ENCODE results near the gene TMEM82. TPM values are rescaled to one million over a fixed set of nuclear protein-coding genes. Genes with fewer than 3 reads are reported as not detected.

The TMEM82 gene
- total and polyA plus RNA-seq, 5 experiments from 2014 or later, result not detected

DNA sequence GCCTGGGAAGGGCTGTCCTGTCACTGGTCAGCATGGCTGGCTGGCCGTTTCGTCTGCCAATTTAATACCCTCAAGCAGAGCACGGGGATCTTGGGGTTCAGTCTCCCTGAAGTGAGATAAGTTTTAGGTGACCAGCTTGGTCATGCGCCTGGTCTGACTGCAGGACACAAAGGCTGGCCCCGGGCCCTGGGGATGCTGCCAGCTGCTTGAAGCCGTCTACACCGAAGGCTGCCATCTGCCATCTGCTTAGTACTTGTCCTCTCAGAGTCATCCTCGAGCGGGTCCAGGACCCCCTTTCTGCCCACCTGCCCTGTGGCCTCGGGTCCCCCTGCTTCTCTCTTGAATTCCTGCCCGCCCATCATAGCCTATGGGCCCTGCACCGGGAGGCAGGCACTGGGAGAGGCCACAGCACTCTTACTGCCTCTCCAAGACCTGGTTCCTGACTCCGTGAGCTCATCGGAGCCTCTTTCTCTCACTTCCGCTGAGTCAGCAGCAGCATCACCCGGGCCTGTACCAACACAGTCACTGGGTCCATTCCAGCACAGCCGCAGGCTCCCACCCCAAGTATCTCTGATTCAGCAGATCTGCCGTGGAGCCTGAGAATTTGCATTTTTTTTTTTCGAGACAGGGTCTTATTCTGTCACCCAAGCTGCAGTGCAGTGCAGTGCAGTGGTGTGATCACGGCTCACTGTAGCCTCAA is 23.3 kb downstream of the TMEM82 start:
- Mint-ChIP-seq H3K27ac (no peak overlapping the region), H3K4me3 (no peak overlapping the region), H3K4me1 (no peaks in the 10 kb centered on the region), H3K27me3 (peaks cover 7 to 31% (median 22%) of the 10 kb centered on the region in 5 donors), H3K36me3 (no peaks in the 10 kb centered on the region), H3K9me3 (no peaks in the 10 kb centered on the region)
- ATAC-seq (no peak), DNase-seq (no peak)
- POLR2A ChIA-PET, result no interaction called here

DNA sequence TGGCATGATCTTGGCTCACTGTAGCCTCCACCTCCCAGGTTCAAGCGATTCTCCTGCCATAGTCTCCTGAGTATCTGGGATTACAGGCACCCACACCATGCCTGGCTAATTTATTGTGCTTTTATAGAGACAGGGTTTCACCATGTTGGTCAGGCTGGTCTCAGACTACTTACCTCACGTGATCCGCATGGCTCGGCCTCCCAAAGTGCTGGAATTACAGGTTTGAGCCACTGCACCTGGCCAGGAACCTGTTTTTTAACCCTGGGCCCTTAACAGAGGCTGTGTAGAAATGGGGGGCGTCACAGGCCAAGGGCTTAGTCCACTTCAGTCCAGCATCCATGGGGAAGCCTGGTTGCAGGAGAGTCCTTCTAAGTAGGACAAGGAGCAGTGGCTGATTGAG is 25.6 kb downstream of the TMEM82 start:
- no peak for DNase-seq
- Mint-ChIP-seq H3K27me3 (peaks cover 6 to 37% (median 17%) of the 10 kb centered on the region in 5 donors), H3K4me3 (no peak overlapping the region), H3K9me3 (no peaks in the 10 kb centered on the region), H3K27ac (no peak overlapping the region), H3K4me1 (no peaks in the 10 kb centered on the region), H3K36me3 (no peaks in the 10 kb centered on the region)
- POLR2A ChIA-PET, result no interaction called here
- no peak for ATAC-seq

DNA sequence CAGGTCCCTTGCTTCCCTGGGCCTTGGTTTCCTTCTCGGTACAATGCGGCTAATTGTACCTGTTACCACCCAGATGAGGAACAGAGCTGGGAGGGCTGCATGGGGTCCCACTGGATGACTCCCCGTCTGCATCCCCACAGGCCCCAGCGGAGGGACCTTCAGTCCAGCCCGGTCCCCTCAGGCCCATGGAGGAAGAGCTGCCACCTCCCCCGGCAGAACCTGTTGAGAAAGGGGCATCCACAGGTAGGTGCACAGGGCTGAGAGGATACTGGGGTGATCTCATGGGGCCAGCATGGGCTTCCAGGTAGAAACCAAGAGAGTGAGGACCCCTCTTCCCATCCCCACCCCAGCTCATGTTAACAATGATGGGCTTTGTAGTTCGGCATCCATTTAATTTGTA is 26.1 kb downstream of the TMEM82 start:
- ATAC-seq (no peak), DNase-seq (no peak)
- Mint-ChIP-seq H3K4me1 (no peaks in the 10 kb centered on the region), H3K4me3 (no peak overlapping the region), H3K27me3 (peaks cover 6 to 37% (median 17%) of the 10 kb centered on the region in 5 donors), H3K27ac (no peak overlapping the region), H3K36me3 (no peaks in the 10 kb centered on the region), H3K9me3 (no peaks in the 10 kb centered on the region)
- POLR2A ChIA-PET, result no interaction called here

DNA sequence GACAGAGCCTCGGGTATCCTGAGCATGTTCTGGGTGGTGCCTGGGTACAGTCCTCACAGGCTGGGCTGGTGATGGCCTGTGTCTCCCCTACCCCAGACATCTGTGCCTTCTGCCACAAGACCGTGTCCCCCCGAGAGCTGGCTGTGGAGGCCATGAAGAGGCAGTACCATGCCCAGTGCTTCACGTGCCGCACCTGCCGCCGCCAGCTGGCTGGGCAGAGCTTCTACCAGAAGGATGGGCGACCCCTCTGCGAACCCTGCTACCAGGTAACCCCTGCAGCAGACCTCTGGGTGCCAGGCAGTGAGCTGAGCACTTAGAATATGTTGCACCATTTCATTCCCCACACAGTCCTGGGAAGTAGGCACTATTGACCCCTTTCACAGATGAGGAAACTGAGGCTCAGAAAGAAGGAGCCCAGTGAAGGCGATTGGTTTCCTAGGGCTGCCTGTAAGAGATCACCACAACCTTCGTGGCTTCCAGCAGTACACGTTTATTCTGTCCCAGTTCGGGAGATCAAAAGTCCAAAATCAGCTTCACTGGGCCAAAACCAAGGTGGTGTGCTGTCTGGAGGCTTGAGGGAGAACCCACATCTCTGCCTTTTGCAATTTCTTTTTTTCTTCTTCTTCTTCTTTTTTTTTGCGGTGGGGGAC is 28.1 kb downstream of the TMEM82 start:
- POLR2A ChIA-PET, result no interaction called here
- H3K4me1 Mint-ChIP-seq, result no peaks in the 10 kb centered on the region
- H3K9me3 Mint-ChIP-seq, result peaks cover 0 to 1% (median 0%) of the 10 kb centered on the region in 9 donors
- ATAC-seq, result no peak
- H3K27ac Mint-ChIP-seq, result no peak overlapping the region
- H3K36me3 Mint-ChIP-seq, result no peaks in the 10 kb centered on the region
- DNase-seq, result no peak
- H3K27me3 Mint-ChIP-seq, result peaks cover 3 to 21% (median 8%) of the 10 kb centered on the region in 5 donors
- no peak overlapping the region for H3K4me3 Mint-ChIP-seq

DNA sequence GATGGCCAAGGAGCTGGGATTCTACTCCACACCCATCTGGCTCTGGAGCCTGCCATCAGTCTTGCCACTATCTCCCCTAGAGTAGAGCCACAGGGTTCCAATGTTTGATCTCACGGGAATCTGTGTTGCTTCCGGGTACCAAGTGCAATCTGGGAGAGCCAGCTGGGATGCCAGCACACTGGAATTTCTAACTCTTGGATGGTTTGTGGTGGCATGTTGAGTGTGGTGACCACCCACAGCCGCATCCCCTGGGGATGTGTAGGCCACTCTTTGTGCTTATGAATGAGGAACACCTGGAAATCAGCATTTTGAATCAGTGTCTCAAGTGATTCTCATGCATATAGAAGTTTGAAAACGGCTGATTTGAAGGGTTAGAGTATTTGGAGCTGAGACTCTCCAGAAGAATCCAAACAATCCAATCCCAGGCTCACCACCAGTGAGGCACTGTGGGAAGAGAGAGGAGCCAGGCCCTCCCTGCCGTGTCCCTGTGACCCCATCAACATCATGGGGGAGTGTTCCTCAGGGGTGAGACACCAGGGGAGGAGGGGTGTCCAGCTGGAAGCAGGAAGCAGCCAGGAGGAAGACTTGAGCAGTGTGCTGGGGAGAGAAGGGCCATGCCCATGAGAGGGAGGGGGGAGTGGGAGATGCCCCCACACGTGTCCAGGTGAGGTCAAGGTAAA is 29.7 kb downstream of the TMEM82 start:
- Mint-ChIP-seq H3K27me3 (peaks cover 3 to 16% (median 8%) of the 10 kb centered on the region in 5 donors), H3K4me3 (no peak overlapping the region), H3K9me3 (peaks cover 0 to 1% (median 0%) of the 10 kb centered on the region in 9 donors), H3K4me1 (no peaks in the 10 kb centered on the region), H3K27ac (no peak overlapping the region), H3K36me3 (no peaks in the 10 kb centered on the region)
- ATAC-seq, result no peak
- POLR2A ChIA-PET, result no interaction called here
- no peak for DNase-seq

DNA sequence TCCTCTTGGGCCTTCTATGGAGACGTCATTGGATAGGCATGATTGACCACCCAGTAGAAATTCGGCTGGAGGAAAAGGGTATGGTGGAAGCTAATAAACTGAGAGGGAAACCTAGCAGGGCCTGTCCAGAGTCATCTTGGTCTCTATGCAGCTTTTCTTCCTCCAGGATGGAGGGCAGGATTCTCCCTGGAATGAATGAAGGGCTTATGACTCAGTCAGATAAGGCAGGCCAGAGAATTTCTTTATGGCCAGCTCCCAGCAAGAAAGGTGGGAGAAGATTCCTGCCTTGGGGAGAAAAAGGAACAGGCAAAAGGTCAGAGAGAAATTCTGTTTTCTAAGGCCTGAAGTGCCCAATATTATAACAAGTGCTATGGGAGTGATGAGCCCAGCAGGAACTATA is 33.4 kb downstream of the TMEM82 start:
- POLR2A ChIA-PET, result no interaction called here
- DNase-seq (no peak), ATAC-seq (no peak)
- H3K27ac Mint-ChIP-seq, result no peak overlapping the region
- no peaks in the 10 kb centered on the region for H3K4me1 Mint-ChIP-seq
- no peak overlapping the region for H3K4me3 Mint-ChIP-seq
- no peaks in the 10 kb centered on the region for H3K36me3 Mint-ChIP-seq
- peaks cover 0 to 1% (median 0%) of the 10 kb centered on the region in 9 donors for H3K9me3 Mint-ChIP-seq
- H3K27me3 Mint-ChIP-seq, result peaks cover 3 to 18% (median 7%) of the 10 kb centered on the region in 5 donors

DNA sequence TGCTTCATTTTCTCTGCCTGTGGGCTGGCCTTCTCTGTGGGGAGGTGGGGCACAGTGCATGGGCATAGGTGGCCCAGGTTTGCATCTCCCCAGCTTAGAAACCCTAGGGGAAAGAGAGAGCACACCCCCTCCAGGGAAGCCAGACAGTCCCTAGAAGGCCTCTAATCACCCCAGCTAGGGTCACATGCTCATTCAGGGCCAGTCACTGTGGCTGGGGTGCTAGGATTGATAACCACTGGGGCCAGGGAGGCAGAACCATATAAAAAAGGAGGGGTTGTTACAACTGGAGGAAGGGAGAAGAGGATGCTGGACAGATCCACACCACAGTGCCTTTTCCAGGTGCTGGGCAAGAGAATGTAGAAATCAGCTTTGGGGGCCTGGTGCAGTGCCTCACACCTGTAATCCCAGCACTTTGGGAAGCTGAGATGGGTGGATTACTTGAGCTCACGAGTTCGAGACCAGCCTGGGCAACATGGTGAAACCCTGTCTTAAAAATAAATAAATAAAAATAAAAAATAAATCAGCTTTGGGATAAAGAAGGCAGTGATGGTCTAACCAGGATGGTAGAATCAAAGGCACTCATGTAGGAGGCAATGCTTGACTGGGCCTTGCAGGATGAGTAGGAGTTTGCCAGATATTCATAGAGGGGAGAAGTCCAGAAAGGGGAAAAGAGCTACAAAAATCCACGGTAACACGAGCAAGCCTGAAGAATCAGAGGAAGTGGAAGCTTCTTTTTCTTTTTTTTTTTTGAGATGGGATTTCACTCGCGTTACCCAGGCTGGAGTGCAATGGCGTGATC is 35.8 kb downstream of the TMEM82 start:
- DNase-seq (no peak), ATAC-seq (no peak)
- POLR2A ChIA-PET, result interaction anchor here (1.2 kb wide), 1 partner anchor 230 kb away, joined by 3 read pairs; no protein-coding TSS in a partner anchor
- Mint-ChIP-seq H3K27me3 (peaks cover 0 to 7% (median 0%) of the 10 kb centered on the region in 5 donors), H3K4me1 (no peaks in the 10 kb centered on the region), H3K4me3 (no peak overlapping the region), H3K27ac (no peak overlapping the region), H3K9me3 (peaks cover 0 to 1% (median 0%) of the 10 kb centered on the region in 9 donors), H3K36me3 (no peaks in the 10 kb centered on the region)

DNA sequence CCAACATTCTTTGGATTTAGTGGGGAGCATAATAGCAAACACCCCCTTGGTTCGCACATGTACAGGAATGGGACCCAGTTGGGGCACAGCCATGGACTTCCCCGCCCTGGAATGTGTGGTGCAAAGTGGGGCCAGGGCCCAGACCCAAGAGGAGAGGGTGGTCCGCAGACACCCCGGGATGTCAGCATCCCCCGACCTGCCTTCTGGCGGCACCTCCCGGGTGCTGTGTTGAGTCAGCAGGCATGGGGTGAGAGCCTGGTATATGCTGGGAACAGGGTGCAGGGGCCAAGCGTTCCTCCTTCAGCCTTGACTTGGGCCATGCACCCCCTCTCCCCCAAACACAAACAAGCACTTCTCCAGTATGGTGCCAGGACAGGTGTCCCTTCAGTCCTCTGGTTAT is 43.4 kb downstream of the TMEM82 start:
- no peaks in the 10 kb centered on the region for H3K36me3 Mint-ChIP-seq
- POLR2A ChIA-PET, result no interaction called here

DNA sequence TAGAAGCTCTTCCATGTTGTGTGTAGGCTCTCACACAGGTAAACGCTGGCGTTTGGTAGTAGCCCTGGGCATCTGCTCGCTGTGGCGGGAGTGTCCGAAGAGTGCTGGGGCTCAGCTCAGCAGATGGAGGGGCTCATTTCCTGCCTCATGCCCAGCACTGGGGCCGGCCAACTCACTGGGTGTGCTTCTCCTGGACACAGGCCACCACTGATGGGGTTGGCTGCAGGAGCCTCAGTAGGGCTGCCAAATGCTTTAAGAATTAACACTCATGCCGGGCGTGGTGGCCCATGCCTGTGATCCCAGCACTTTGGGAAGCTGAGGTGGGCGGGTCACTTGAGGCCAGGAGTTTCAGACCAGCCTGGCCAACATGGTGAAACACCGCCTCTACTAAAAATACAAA is 44.3 kb downstream of the TMEM82 start:
- Mint-ChIP-seq H3K36me3 (no peaks in the 10 kb centered on the region), H3K4me3 (peak overlapping the region in 1 of 10 donors; percentile 58), H3K9me3 (no peaks in the 10 kb centered on the region), H3K4me1 (peaks cover 0 to 2% (median under 1%) of the 10 kb centered on the region in 4 donors), H3K27me3 (peaks cover 3 to 19% (median 6%) of the 10 kb centered on the region in 5 donors), H3K27ac (no peak overlapping the region)
- no peak for ATAC-seq
- no peak for DNase-seq
- POLR2A ChIA-PET, result no interaction called here

More for the DNA sequence above, 43.4 kb downstream of the TMEM82 start:
- H3K4me1 Mint-ChIP-seq, result peaks cover 0 to 2% (median under 1%) of the 10 kb centered on the region in 4 donors
- ATAC-seq (no peak), DNase-seq (no peak)
- peaks cover under 1 to 15% (median 4%) of the 10 kb centered on the region in 5 donors for H3K27me3 Mint-ChIP-seq
- H3K27ac Mint-ChIP-seq, result no peak overlapping the region
- H3K4me3 Mint-ChIP-seq, result no peak overlapping the region
- no peaks in the 10 kb centered on the region for H3K9me3 Mint-ChIP-seq

DNA sequence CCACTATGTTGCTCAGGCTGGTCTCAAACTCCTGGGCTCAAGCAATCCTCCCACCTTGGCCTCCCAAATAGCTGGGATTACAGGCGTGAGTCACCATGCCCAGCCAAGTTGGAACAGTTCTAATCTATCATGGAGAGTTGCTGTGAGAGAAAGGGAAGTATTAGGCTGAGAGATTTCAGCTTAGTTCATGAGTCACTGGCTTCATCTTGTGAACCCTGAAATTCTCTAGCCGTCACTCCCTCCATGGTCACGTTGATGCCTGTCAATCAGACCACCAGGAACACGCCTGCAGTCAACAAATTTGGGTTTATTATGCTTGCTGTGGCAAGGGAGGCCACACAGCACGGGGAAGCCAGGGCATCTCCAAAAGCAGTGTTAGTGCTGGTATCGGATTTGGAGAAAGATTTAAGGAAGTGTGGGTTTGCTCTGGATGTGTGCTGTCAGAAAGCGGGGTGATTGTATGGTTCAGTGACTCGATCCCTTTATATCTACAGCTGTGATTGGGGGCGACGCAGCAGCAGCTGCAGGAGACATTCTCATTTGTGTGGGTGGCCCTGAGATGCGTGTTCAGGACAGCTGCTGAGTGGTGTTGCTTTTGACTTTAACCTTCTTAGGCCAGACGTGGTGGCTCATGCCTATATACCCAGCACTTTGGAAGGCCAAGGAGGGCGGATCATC is 46.5 kb downstream of the TMEM82 start:
- H3K27ac Mint-ChIP-seq, result peak overlapping the region in 1 of 10 donors; percentile 18
- no peak overlapping the region for H3K4me3 Mint-ChIP-seq
- H3K36me3 Mint-ChIP-seq, result no peaks in the 10 kb centered on the region
- DNase-seq (no peak), ATAC-seq (no peak)
- H3K27me3 Mint-ChIP-seq, result peaks cover 3 to 19% (median 6%) of the 10 kb centered on the region in 5 donors
- POLR2A ChIA-PET, result interaction anchor here (0.5 to 0.6 kb wide), 2 partner anchors 27 to 580 kb away, joined by 3 to 6 read pairs; no protein-coding TSS in a partner anchor
- no peaks in the 10 kb centered on the region for H3K9me3 Mint-ChIP-seq
- H3K4me1 Mint-ChIP-seq, result peaks cover 3 to 6% (median 4%) of the 10 kb centered on the region in 4 donors

DNA sequence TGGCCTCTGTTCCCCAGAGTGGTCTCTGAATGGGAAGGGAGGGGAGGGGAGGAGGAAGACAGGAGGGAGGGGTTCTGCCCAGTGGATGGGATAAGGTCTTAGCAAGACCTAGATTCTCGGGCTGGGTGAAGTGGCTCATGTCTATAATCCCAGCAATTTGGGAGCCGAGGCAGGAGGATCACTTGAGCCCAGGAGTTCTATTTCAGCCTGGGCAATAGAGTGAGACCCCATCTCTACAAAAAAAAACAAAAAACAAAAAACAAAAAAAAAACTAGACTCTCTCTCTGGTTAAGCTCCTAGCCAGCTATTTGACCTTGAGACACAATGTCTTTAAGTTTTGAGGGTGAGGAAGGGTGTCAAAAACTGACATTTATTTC is 53.8 kb downstream of the TMEM82 start:
- POLR2A ChIA-PET, result interaction anchor here (1.3 kb wide), 1 partner anchor 37 kb away, joined by 4 read pairs; no protein-coding TSS in a partner anchor
- H3K9me3 Mint-ChIP-seq, result no peaks in the 10 kb centered on the region

More for the DNA sequence above, 53.8 kb downstream of the TMEM82 start:
- peaks cover 2 to 6% (median 3%) of the 10 kb centered on the region in 4 donors for H3K4me1 Mint-ChIP-seq
- no peak for DNase-seq
- no peak for ATAC-seq
- no peak overlapping the region for H3K27ac Mint-ChIP-seq
- H3K4me3 Mint-ChIP-seq, result no peak overlapping the region
- no peaks in the 10 kb centered on the region for H3K36me3 Mint-ChIP-seq
- H3K27me3 Mint-ChIP-seq, result peaks cover 0 to 19% (median 9%) of the 10 kb centered on the region in 5 donors
